Prostate gland (tissue), 2 donors: ENCODE results near the gene PIGQ.

ENCODE experiments used
- POLR2AphosphoS5 ChIP-seq: sonication (generic); formaldehyde crosslinking; IDR thresholded peaks from one replicate; pipeline ENCODE4 v1.6.1; 2017; ENCODE audit warnings: antibody characterized with exemption
- TF ChIP-seq, protein P1 (sequence below), 4 experiments: fragments of 200-600 bp in 2 of 4; fragments of 450-650 bp in 2 of 4; sonication (generic) in 2 of 4; IDR thresholded peaks; 1 replicate in 3 of 4; 2 replicates in 1 of 4; pipeline ENCODE4 v1.5.1; 2016 to 2019; ENCODE audit warnings: antibody characterized with exemption in 4 of 4, mild to moderate bottlenecking in 2 of 4, moderate library complexity in 2 of 4

- TF ChIP-seq, protein P1, sequence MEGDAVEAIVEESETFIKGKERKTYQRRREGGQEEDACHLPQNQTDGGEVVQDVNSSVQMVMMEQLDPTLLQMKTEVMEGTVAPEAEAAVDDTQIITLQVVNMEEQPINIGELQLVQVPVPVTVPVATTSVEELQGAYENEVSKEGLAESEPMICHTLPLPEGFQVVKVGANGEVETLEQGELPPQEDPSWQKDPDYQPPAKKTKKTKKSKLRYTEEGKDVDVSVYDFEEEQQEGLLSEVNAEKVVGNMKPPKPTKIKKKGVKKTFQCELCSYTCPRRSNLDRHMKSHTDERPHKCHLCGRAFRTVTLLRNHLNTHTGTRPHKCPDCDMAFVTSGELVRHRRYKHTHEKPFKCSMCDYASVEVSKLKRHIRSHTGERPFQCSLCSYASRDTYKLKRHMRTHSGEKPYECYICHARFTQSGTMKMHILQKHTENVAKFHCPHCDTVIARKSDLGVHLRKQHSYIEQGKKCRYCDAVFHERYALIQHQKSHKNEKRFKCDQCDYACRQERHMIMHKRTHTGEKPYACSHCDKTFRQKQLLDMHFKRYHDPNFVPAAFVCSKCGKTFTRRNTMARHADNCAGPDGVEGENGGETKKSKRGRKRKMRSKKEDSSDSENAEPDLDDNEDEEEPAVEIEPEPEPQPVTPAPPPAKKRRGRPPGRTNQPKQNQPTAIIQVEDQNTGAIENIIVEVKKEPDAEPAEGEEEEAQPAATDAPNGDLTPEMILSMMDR (IDR thresholded peaks at IDR 0.05) = no peak
- TF ChIP-seq POLR2AphosphoS5 = no peak
These were observed 33.0 kb upstream of the PIGQ start for GRCh38 chr16:536746-537145.
